HG03280 (cell line): ENCODE data around the gene APBA2.

ENCODE experiments used
- ATAC-seq: cut with Tn5 transposase; IDR thresholded peaks from one replicate; pipeline ENCODE4 v1.9.1; 2021; ENCODE audit warnings: mild to moderate bottlenecking, moderate library complexity; ENCODE audit not compliant: unreplicated experiment

APBA2 gene

DNA sequence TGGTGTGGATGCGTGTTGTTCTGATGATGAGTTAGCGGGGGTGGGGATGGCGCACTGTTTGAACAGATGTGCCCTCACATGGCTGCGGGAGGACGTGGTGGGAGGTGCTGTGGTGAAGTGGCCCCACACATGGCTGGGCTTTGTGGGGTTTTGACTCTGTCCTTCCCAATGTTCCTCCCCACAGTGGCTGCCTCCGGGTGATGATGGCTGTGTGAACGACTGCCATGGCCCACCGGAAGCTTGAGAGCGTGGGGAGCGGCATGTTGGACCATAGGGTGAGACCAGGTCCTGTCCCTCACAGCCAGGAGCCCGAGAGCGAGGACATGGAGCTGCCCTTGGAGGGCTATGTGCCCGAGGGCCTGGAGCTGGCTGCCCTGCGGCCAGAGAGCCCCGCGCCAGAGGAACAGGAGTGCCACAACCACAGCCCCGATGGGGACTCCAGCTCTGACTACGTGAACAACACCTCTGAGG is 167.9 kb downstream of the APBA2 start:
- no peak for ATAC-seq

DNA sequence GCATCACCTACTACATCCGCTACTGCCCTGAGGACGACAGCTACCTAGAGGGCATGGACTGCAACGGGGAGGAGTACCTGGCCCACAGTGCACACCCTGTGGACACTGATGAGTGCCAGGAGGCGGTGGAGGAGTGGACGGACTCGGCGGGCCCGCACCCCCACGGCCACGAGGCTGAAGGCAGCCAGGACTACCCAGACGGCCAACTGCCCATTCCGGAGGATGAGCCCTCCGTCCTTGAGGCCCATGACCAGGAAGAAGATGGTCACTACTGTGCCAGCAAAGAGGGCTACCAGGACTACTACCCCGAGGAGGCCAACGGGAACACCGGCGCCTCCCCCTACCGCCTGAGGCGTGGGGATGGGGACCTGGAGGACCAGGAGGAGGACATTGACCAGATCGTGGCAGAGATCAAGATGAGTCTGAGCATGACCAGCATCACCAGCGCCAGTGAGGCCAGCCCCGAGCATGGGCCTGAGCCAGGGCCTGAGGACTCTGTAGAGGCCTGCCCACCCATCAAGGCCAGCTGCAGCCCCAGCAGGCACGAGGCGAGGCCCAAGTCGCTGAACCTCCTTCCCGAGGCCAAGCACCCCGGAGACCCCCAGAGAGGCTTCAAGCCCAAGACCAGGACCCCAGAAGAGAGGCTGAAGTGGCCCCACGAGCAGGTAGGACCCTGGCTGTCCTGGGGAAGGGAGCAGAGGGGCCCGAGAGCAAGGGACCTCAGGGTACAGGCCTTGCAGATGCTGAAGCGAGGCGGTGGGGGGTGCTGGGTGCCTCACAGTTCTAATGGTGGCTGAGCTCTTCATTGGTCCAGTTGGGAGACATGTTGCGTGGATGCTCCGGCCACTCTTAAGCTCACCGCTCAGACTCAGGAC is 168.6 kb downstream of the APBA2 start:
- no peak for ATAC-seq

DNA sequence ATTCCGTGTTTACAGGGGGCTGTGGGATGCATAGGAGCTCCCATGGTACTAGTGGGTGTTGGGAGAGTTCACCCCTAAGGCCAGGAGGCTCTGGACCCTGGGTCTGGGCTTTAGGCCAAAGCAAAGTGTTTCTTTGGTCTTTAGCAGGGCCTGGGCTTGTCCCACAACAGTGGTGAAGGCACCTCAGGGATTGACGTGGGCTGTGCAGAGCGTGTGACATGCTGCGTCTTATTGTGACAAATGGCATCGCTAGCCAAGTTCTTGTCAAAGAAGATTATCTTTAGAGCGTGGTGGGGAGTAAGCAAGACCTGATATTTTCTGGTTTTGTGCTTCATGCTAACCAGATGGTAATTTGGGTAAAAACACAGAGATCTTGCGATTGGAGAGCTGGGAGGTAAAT is 170.1 kb downstream of the APBA2 start:
- no peak for ATAC-seq

DNA sequence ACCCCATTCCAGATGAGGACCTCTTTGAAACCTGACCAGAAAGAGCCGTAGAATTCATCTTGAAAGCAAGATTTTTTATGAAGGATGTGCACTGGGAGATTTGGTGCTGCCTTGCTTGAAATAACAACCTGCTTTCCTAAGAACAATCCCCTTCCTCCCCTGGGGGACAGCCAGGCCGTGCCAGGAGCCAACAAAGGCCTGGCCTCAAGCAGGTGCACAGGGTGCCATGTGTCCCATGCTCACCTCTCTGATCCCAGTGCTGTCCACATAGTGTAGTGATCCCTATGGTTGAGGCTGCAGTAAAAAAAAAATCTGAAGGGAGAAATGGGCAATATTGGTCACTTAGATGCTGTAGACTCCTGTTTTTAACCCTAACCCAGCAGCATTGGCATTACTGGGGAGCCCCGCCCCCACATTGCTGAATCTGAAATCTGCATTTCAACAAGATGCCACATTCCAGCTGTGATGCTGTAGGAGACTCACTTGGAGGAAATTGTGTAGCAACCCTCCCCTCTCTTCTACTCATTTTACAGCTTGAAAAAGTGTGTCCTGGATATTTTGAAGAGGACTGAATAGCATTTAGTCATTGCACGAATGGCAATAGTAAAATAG is 171.2 kb downstream of the APBA2 start:
- ATAC-seq, result no peak

DNA sequence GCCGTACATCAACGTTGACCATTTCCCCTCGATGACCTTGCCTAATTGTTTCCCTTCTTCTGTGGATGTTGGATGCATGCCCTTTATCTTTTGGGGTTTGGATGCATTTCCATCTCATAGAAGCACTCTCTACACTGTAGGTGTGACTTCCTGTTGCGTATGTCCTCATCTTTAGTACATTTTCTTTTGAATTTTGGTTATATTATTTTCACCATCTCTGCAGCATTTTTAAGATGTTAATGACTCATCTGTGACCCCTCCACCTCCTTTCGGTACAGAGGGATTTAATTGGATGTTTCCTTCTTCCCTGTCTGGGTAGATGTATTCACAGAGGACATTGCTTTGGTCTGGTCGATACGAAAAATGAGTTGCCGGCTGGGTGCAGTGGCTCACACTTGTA is 172.1 kb downstream of the APBA2 start:
- no peak for ATAC-seq

DNA sequence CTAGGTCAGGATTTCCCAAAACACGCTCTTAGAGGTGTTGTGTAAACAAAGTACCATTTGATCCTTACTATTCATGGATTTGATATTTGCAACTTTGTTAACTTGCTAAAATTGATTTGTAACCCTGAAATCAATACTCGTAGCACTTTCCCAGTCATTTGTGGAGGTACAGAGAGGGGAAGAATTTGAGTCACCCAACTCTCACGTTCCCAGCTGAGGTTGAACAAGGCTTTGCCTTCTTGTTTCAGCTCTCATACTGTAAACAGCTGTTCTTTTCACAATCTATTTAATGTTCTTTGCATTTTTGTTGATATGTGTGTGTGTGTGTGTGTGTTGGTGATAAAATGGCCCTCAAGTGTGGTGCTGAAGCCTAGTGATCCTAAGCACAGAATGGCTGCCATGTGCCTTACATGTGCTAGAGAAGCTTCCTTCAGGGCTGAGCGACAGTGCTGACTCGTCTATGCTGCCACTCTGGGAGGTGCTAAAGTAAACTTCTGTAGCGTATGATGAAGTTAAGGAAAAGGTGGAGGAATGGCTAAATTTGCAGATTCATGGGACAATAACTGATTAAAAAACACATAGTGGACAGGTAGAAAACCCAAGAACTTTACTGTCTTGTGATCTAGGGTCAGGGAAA is 173.2 kb downstream of the APBA2 start:
- no peak for ATAC-seq

DNA sequence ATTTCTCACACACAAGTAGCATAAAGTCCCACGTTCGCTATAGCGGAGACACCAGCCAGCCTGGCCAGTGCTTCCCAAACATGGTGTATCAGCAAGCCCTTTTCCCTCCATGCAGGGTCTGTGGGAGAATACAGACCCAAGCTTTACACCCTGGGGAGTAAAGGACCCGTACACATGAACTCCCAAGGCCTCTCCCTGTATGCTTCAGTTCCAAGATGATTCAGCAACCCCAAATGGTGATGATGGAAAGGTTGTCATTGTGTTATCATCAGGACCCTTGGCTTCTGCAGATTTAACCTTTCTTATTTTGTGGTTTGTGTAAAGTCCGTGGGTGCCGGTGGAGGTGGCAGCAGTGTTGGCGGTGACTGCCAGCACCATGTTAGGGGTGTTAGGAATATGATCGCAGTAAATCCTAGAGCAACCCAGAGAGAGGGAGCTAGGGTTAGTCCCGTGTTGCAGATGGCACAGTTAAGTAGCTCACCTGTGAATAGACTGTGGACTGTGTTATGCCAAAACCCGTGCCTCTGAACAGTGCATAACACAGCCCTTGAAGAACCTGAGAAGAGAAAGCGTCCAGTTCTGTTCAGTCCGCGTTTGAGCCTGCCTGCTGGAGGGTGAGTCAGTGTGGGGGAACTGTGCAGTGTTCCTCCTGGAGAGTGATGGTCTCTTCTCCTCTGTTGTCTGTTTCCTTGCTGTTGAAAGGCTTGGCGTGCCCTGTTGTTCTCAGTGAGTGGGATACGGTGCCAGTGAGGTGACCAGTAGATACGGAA is 174.3 kb downstream of the APBA2 start:
- no peak for ATAC-seq

DNA sequence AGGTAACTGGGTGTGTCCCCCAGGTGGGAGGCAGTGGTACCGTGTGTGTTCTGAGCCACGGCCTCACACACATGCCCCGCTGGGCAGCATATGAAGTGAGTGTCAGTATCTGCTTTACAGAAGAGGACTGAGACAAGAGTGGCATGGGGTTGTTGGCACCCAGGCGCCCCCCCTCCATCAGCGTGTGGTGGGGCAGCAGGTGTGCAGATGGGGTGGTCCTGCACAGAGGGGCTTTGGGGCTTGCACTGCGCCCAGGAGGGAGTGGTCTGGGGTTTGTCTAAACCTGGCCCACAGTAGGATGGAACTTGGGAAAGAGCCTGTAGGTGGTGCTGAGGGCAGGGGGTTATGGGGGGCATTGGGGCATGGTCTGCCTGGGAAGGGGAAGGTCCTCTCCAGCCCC is 176.0 kb downstream of the APBA2 start:
- ATAC-seq, result no peak

DNA sequence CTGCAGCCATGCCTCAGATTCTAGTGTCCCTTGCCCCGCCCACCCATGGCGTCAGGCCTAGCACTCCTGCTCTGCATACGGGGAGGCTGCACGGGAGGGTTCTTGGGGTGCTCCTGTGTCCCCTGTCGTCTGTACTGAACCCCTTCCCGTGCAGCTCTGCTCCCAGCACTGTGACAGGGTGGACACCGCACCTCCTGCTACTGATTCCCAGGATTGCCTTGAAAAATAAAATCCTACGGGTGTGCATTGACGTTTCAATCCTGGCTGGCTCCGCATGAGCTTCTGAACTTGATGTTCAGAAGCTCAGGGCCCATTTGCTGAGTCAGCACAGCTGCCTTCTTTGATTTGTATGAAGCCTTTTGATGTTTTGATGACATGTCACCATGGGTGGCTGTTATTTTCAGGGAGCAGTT is 176.4 kb downstream of the APBA2 start:
- no peak for ATAC-seq

DNA sequence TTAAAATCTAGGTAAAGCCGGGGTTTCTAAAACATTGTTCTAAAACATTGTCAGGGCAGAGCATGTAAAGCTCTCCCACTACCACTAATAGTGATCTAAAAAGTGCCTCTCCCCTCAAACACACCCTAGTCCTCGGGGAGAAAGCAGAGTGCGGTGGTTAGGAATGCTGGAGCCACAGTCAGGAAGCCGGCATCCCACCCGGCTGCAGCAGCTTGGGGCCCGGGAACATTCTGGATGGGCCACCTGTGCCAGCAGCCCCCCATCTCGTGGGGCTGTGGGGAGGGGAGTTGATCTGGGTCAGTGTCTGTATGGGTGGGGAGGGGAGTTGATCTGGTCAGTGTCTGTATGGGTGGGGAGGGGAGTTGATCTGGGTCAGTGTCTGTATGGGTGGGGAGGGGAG is 176.9 kb downstream of the APBA2 start:
- ATAC-seq, result no peak

DNA sequence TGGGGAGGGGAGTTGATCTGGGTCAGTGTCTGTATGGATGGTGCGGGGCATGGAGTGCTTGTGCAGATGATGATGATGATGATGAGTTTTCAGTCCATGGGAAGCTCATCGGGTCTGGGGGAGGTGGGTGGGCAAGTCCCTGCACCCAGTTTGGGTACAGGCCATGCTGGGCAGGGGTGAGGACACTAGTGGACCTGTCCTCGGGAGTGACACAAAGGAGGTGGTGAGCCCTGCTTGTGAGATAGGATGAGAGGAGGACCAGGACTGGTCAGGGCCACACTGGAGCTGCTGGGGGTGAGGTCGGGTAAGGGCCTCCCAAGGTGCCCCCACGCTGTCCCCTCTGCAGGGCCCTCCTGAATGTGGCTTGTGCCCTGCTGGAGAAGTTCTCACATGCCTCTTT is 177.9 kb downstream of the APBA2 start:
- no peak for ATAC-seq

DNA sequence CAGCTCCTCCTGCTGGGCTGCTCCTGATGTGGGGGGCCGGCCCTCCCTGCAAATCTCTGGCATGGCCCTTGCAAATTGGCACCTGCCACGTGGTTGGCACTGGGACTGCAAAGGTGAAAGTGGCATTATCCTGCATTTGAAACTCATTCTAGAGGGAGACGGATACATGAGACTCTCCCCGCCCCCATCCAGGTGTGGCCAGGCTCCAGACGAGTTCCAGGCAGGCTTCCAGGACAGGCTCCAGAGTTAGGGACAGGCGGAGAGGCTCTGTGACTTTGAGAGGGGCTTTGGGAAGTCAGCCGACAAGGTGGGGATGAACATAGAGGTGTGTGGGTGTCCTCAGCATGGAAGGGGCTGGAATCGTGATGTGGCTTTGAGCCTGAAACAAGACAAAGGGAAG is 178.5 kb downstream of the APBA2 start:
- ATAC-seq, result no peak

DNA sequence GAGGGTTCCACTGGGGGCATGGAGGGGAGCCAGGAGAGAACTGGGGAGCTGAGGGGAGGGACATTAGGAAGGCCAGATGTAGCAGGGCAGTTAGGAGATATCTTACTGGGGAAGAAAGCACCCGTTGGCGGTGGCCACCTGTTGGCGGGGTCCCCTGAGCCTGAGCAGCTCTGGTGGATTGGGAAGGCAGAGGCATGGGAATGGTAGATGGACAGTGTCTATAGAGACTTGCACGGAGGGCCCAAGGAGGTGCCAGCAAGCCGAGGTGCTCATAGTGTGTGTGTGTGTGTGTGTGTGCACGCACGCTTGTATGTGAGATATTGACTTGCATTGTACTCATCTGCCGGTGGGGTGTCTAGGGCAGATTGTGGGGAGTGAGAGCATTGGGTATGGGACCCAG is 179.0 kb downstream of the APBA2 start:
- ATAC-seq, result no peak

DNA sequence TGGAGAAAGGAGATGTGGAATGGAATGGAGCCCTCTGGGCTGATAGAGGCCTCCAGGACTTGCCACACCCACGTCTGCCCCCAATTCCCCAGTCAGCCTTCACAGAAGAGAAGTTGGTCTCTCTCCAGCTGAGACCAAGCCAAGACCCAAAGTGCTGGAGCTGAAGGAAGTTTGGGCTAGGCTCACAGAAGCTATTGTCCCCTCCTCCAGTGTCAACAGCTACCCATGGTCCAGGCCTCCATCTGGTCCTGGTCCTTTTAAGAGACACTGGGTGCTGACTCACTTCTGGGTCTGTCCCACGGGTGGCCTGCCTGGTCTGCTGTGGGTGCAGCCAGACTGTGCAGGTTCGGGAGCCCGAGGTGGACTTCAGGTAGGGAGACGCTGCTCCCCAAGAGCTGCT is 179.8 kb downstream of the APBA2 start:
- ATAC-seq, result no peak

DNA sequence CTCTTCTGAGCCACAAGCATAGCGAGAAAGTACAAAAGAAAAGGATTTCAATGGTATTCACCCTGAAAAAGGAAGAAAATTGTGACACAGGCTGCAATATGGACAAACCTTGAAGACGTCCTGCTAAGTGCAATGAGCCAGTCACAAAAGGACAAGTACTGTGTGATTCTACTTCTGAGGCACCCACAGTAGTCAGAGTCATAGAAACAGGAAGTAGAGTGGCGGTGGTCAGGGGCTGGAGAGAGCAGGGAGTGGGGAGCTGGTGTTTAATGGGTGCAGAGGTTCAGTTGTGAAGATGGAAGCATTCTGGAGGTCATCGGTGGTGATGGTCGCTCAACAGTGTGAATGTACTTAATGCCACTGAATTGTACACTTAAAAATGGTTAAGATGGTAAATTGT is 180.5 kb downstream of the APBA2 start:
- no peak for ATAC-seq

DNA sequence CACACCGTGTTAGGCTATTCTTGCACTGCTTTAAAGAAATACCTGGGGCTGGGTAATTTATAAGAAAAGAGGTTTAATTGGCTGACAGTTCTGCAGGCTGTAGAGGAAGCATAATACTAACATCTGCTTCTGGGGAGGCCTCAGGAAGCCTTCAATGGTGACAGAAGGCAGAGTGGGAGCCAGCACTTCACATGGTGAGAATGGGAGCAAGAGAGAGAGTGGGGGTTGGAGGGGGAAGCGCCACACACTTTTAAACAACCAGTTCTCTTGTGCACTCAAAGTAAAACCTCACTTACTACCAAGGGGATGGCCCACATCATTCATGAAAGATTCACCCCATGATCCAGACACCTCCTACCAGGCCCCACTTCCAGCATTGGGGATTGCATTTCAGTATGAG is 181.1 kb downstream of the APBA2 start:
- no peak for ATAC-seq

DNA sequence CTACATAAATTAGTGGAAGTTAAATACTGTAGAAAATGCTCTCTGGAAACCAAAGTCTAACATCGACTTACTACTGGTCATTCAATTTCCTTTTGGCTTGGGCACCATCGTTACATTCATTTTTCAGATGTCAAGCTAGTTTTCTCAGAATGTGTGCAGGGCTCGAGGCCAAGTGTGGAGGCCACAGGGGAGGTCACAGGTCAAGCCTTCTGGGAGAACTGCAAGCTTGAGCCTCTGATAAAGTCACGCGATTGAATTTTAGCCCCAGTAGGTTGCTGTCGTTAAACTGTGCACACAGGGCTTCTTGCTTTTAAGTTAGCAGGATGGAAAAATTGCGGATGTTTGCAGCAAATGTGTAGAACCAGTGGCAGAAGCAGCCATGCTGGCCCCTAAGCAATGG is 182.2 kb downstream of the APBA2 start:
- no peak for ATAC-seq

DNA sequence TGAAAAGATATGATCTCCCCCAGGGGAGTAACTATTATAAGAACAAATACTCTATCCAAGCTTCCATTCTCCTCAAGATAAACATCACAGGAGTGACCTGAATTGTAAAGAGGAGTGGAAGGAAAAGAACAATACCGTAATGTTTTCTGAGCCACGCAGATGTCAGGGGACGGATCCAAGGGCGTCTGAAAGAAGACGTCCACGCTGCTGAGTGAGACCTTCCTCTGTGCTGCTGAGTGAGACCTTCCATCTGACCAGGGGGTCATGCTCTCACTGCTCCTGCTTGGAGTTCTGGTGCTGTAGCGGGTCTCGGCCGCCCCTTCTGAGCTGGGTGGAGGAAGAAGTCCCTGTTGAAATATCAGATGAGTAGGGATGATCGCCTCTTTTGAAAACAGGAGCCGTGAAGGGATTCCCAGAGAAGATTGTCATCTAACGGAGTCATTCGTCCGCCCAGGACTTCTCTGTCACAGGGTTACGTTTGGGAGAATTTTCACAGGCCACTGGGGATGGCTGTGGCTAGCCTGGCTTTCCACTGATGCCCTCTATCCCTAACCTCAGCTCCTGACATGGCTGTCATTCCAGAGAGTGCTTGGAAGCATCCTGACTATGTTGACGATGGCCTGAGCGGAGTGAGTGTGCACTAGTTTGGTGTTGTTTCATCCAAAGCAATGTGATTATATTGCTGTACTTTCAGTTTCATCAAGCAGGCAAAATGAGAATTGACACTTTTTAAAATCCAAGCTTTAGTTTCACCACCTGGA is 184.9 kb downstream of the APBA2 start:
- ATAC-seq, result no peak

DNA sequence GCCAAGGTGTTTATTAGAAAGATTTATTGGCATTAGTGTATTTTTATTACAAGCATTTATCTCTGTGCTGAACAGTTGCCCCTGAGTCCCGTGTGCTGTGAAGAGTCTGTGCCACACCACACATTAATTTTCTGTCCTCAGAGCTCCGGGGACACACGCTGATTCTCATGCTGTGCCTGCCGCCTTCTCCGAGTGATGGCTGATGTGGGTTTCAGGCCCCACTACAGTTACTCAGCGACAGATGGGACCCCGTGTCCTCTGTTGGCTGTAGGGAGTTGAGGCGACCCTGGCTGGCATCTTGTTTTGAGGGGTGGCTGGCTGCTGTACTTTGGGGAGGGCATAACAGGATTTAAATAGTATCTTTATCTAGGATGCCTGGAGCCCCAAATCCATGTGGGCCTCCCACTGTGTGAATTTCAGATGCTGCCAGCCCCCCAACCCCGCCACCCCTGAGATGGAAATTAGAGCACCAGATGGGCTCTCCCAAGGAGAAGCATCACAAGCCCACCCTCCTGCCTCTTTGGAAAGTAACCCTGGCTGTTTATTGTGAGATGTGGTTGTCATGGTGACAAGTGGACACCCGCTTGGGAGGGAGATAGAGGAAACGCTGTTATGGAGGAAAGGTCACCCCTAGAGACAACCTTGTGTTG is 185.6 kb downstream of the APBA2 start:
- ATAC-seq, result no peak

DNA sequence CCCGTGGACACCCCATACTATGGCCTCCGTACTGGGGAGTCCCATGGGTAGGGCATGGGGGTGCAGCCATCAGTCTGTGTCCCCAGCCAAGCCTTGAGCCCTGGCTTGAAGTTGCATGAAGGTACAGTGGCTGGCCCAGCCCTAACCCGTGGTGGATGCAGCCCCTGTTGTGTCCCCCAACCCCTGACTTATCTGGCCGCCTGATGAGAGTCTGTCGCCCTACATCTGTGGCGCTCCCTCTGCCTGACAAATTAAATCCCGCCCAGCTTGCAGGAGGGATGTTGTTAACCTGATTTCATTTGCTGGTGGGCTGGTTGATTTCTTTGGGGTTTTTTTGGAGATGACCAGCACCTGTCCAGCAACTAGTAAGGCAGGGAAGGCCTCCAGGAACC is 186.1 kb downstream of the APBA2 start:
- no peak for ATAC-seq
